GM12878 (cell line): ENCODE results near the gene DTNA. TPM values are rescaled to one million over a fixed set of nuclear protein-coding genes. Genes with fewer than 3 reads are reported as not detected.
A peak's percentile ranks its signal among the peaks of the same experiment; 100 is the strongest.

ENCODE experiments used
- ATAC-seq: fragments of 200-7000 bp; cut with Tn5 transposase; 3 replicates; pipeline ENCODE4 v1.9.1; 2020; ENCODE audit warnings: mild to moderate bottlenecking, moderate library complexity
- BruUV-seq: library from RNA; stranded (reverse); fragments of 400-500 nt; replicated peaks from 2 replicates; lab custom pipeline; 2021; lab: Mats Ljungman, UMichigan
- CTCF ChIA-PET: fragments of 300-600 bp; sonication (Branson Sonifier 250); formaldehyde crosslinking; extraction: SDS; loops from one replicate; lab custom pipeline; 2021; ENCODE audit warnings: inconsistent platforms; lab: Yijun Ruan, JAX
- POLR2A ChIA-PET: fragments of 350-600 bp; formaldehyde crosslinking; extraction: SDS; loops from one replicate; lab custom pipeline; 2021; ENCODE audit warnings: inconsistent platforms; lab: Charles Lee
- RAD21 ChIA-PET: fragments of 300-600 bp; sonication (Branson Sonifier 250); formaldehyde crosslinking; loops from one replicate; lab custom pipeline; 2023; ENCODE audit warnings: antibody characterized with exemption; ENCODE audit not compliant: unreplicated experiment; lab: Charles Lee
- SMC1A ChIA-PET: fragments of 300-600 bp; sonication (Branson Sonifier 250); formaldehyde crosslinking; loops from one replicate; lab custom pipeline; 2023; ENCODE audit not compliant: unreplicated experiment, uncharacterized antibody; lab: Charles Lee
- DNase-seq: peaks from one replicate; pipeline ENCODE4 v3.0.0-alpha.2; 2011; ENCODE audit warnings: low read depth, low spot score
- FAIRE-seq: peaks from 3 replicates; lab custom pipeline; 2011; peaks lifted over from hg19 to GRCh38; lab: Jason Lieb, UNC
- H2AFZ ChIP-seq: 2 replicates; pipeline ENCODE4 v1.6.0; 2011; ENCODE audit warnings: low read depth, low read length, control low read depth; ENCODE audit not compliant: control insufficient read depth
- H3K27ac ChIP-seq: 2 replicates; pipeline ENCODE4 v1.5.1; 2011; ENCODE audit warnings: control low read depth; ENCODE audit not compliant: control insufficient read depth, insufficient read depth
- H3K27me3 ChIP-seq, 2 experiments: replicated peaks in 1 of 2; 2 replicates each; pipeline versions ENCODE4 v1.6.0 to v1.6.1; 2011; ENCODE audit warnings: low read length in 1 of 2; ENCODE audit not compliant: control insufficient read depth in 2 of 2, insufficient read depth in 2 of 2
- H3K36me3 ChIP-seq, 2 experiments: 2 replicates each; pipeline ENCODE4 v1.5.1; 2011; ENCODE audit warnings: low read length in 1 of 2; ENCODE audit not compliant: control insufficient read depth in 2 of 2, insufficient read depth in 2 of 2
- H3K4me1 ChIP-seq: 2 replicates; pipeline ENCODE4 v1.6.1; 2011; ENCODE audit warnings: mild to moderate bottlenecking, low read length, moderate library complexity, mixed read lengths; ENCODE audit not compliant: control insufficient read depth, insufficient read depth
- H3K4me2 ChIP-seq: 2 replicates; pipeline ENCODE4 v1.6.0; 2011; ENCODE audit warnings: control low read depth; ENCODE audit not compliant: control insufficient read depth, insufficient read depth
- H3K4me3 ChIP-seq: fragments of 200-600 bp; sonication (generic); 2 replicates; pipeline ENCODE4 v1.5.1; 2016
- H3K79me2 ChIP-seq: 2 replicates; pipeline ENCODE4 v1.6.0; 2011; ENCODE audit warnings: low read length; ENCODE audit not compliant: control insufficient read depth, insufficient read depth
- H3K9ac ChIP-seq: 2 replicates; pipeline ENCODE4 v1.8.0; 2011; ENCODE audit warnings: low read length, control low read depth, mixed read lengths; ENCODE audit not compliant: control insufficient read depth, insufficient read depth
- H3K9me3 ChIP-seq: replicated peaks from 3 replicates; pipeline ENCODE4 v1.5.1; 2011; ENCODE audit warnings: mild to moderate bottlenecking, low read length; ENCODE audit not compliant: control insufficient read depth, insufficient read depth
- H4K20me1 ChIP-seq: 2 replicates; pipeline ENCODE4 v1.6.0; 2011; ENCODE audit not compliant: control insufficient read depth, insufficient read depth
- FOS ChIP-seq: IDR thresholded peaks from 3 replicates; pipeline ENCODE4 v1.6.1; 2011; ENCODE audit warnings: borderline replicate concordance; ENCODE audit not compliant: insufficient read length; ENCODE audit errors: extremely low read depth
- IKZF2 ChIP-seq, 2 experiments: fragments of 450-650 bp; IDR thresholded peaks; 2 replicates each; pipeline ENCODE4 v1.6.1; 2017; ENCODE audit warnings: mild to moderate bottlenecking in 2 of 2, moderate library complexity in 2 of 2
- MEF2A ChIP-seq: IDR thresholded peaks from 2 replicates; pipeline ENCODE4 v1.6.1; 2011; ENCODE audit warnings: low read depth, mild to moderate bottlenecking, low read length, moderate library complexity; ENCODE audit not compliant: insufficient read depth
- RB1 ChIP-seq: fragments of 450-650 bp; formaldehyde crosslinking; IDR thresholded peaks from 2 replicates; pipeline ENCODE4 v1.6.1; 2017; ENCODE audit warnings: mild to moderate bottlenecking, borderline replicate concordance
- WGBS: methylation state at CpG from one replicate; pipeline ENCODE4 v1.1.6; 2016; ENCODE audit warnings: low lambda C conversion rate; ENCODE audit not compliant: insufficient replicate concordance, insufficient coverage; ENCODE audit errors: missing lambda C conversion rate; 5-methylcytosine and 5-hydroxymethylcytosine counted together
- in situ Hi-C: fragments of 300-500 bp; cut with MboI; formaldehyde crosslinking; loops from 9 replicates; pipeline ENCODE4 v1.14.3; 2018; ENCODE audit warnings: mixed read lengths
- intact Hi-C: fragments of 100-400 bp; cut with micrococcal nuclease; formaldehyde crosslinking; loops from one replicate; pipeline ENCODE4 v1.14.2; 2022; ENCODE audit not compliant: unreplicated experiment
- polyA plus RNA-seq, 11 experiments: library from polyadenylated mRNA; depleted of rRNA in 4 of 11; unstranded in 6 of 11; stranded (reverse) in 5 of 11; fragments of >200 nt; fragmentation: Nextera tagmentation in 4 of 11; fragmentation: Illumina TruSeq in 1 of 11; extraction: Ambion mirVana in 4 of 11; extraction: Trizol in 1 of 11; gene quantifications; 1 replicate in 1 of 11; 2 replicates in 10 of 11; pipeline versions ENCODE4 v1.2.1 to v1.2.3, GENCODE V29; 2011 to 2016; ENCODE audit warnings: inconsistent platforms in 2 of 11, missing spikeins in 2 of 11, low read depth in 1 of 11
- total RNA-seq, 4 experiments: library from RNA; depleted of rRNA in 3 of 4; stranded (reverse); fragments of >200 nt in 3 of 4; fragmentation: Illumina TruSeq in 1 of 4; extraction: Trizol in 1 of 4; gene quantifications; 2 replicates each; pipeline versions ENCODE4 v1.2.1 to v1.2.3, GENCODE V29; 2013 to 2021
- TF ChIP-seq, protein P1 (sequence below): fragments of 450-650 bp; IDR thresholded peaks from 2 replicates; pipeline ENCODE4 v1.6.1; 2016; ENCODE audit warnings: mild to moderate bottlenecking
- TF ChIP-seq, protein P2 (sequence below): IDR thresholded peaks from 2 replicates; pipeline ENCODE4 v1.6.1; 2012; ENCODE audit warnings: mild to moderate bottlenecking, low read depth, low read length
- TF ChIP-seq, protein P3 (sequence below): fragments of 450-650 bp; IDR thresholded peaks from 2 replicates; pipeline ENCODE4 v1.6.1; 2017; ENCODE audit warnings: mild to moderate bottlenecking, low read depth, inconsistent platforms; ENCODE audit not compliant: poor library complexity, severe bottlenecking

The DTNA gene
- total and polyA plus RNA-seq, 10 of the 15 experiments (the other 5 are each of a cell fraction or from before 2014, with no cell fraction given) = 0.26 to 8.6 (median 0.53) TPM

DNA sequence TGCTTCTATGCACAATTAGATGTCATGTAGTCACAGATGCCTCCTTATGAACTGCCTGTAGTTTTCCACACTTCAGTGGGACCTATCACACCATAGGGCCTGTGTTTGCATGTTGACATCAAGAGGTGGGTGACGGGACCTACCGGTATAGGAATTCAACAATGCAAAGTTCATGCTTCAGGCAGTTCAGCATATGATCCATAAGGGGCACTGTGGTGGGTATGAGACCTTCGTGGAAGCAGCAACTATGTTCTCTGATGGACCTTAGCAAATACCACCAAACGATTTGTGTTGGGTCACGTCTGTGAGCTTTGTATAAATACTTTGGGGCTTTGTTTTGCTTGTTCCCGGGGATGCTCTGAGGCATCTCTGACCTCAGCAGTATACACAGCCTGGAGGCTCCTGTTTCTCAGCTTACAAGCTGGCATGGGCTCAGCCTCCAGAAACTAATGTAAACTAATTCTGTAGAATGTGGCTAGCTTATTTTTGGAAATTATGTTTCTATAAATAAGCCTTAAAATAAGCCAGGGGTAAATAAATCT lies 111.6 kb downstream of the DTNA start:
- in situ Hi-C loops = no loop called here
- Histone ChIP-seq H2AFZ (no peak overlapping the region), H3K4me1 (no peaks in the 10 kb centered on the region), H3K27ac (no peak overlapping the region), H3K4me3 (no peak overlapping the region), H3K9ac (no peak overlapping the region), H3K9me3 (no peaks in the 10 kb centered on the region), H3K36me3 (no peaks in the 10 kb centered on the region), H3K27me3 (no peaks in the 10 kb centered on the region; a peak in 1 of 4 replicates), H4K20me1 (no peaks in the 10 kb centered on the region), H3K4me2 (no peak overlapping the region), H3K79me2 (no peaks in the 10 kb centered on the region)
- SMC1A ChIA-PET = interaction anchor here (0.7 to 1.8 kb wide), 3 partner anchors 11 to 428 kb away, joined by 3 to 5 read pairs (median 3); no protein-coding TSS in a partner anchor
- intact Hi-C loops = no loop called here
- no peak for TF ChIP-seq FOS
- TF ChIP-seq IKZF2 (IDR thresholded peaks at IDR 0.05) = no peak
- no peak for TF ChIP-seq RB1
- TF ChIP-seq, protein P1, sequence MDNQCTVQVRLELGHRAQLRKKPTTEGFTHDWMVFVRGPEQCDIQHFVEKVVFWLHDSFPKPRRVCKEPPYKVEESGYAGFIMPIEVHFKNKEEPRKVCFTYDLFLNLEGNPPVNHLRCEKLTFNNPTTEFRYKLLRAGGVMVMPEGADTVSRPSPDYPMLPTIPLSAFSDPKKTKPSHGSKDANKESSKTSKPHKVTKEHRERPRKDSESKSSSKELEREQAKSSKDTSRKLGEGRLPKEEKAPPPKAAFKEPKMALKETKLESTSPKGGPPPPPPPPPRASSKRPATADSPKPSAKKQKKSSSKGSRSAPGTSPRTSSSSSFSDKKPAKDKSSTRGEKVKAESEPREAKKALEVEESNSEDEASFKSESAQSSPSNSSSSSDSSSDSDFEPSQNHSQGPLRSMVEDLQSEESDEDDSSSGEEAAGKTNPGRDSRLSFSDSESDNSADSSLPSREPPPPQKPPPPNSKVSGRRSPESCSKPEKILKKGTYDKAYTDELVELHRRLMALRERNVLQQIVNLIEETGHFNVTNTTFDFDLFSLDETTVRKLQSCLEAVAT = no peak
- TF ChIP-seq, protein P2, sequence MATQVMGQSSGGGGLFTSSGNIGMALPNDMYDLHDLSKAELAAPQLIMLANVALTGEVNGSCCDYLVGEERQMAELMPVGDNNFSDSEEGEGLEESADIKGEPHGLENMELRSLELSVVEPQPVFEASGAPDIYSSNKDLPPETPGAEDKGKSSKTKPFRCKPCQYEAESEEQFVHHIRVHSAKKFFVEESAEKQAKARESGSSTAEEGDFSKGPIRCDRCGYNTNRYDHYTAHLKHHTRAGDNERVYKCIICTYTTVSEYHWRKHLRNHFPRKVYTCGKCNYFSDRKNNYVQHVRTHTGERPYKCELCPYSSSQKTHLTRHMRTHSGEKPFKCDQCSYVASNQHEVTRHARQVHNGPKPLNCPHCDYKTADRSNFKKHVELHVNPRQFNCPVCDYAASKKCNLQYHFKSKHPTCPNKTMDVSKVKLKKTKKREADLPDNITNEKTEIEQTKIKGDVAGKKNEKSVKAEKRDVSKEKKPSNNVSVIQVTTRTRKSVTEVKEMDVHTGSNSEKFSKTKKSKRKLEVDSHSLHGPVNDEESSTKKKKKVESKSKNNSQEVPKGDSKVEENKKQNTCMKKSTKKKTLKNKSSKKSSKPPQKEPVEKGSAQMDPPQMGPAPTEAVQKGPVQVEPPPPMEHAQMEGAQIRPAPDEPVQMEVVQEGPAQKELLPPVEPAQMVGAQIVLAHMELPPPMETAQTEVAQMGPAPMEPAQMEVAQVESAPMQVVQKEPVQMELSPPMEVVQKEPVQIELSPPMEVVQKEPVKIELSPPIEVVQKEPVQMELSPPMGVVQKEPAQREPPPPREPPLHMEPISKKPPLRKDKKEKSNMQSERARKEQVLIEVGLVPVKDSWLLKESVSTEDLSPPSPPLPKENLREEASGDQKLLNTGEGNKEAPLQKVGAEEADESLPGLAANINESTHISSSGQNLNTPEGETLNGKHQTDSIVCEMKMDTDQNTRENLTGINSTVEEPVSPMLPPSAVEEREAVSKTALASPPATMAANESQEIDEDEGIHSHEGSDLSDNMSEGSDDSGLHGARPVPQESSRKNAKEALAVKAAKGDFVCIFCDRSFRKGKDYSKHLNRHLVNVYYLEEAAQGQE = no peak
- TF ChIP-seq, protein P3, sequence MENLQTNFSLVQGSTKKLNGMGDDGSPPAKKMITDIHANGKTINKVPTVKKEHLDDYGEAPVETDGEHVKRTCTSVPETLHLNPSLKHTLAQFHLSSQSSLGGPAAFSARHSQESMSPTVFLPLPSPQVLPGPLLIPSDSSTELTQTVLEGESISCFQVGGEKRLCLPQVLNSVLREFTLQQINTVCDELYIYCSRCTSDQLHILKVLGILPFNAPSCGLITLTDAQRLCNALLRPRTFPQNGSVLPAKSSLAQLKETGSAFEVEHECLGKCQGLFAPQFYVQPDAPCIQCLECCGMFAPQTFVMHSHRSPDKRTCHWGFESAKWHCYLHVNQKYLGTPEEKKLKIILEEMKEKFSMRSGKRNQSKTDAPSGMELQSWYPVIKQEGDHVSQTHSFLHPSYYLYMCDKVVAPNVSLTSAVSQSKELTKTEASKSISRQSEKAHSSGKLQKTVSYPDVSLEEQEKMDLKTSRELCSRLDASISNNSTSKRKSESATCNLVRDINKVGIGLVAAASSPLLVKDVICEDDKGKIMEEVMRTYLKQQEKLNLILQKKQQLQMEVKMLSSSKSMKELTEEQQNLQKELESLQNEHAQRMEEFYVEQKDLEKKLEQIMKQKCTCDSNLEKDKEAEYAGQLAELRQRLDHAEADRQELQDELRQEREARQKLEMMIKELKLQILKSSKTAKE = no peak
- no peak for TF ChIP-seq MEF2A
- CTCF ChIA-PET = interaction anchor here (1.1 to 2.3 kb wide), 2 partner anchors 11 to 160 kb away, joined by 3 to 11 read pairs; no protein-coding TSS in a partner anchor
- ATAC-seq = peak; percentile 44; the same call in 1 of the 3 replicates
- RAD21 ChIA-PET = no interaction called here
- no TSS peak for BruUV-seq
- 49% methylated on average over 6 of the region's 6 CpGs for WGBS
- no peak for DNase-seq
- FAIRE-seq = no peak
- POLR2A ChIA-PET = no interaction called here
